Measurements from ENCODE around the gene ACAD8.

The ACAD8 gene

DNA sequence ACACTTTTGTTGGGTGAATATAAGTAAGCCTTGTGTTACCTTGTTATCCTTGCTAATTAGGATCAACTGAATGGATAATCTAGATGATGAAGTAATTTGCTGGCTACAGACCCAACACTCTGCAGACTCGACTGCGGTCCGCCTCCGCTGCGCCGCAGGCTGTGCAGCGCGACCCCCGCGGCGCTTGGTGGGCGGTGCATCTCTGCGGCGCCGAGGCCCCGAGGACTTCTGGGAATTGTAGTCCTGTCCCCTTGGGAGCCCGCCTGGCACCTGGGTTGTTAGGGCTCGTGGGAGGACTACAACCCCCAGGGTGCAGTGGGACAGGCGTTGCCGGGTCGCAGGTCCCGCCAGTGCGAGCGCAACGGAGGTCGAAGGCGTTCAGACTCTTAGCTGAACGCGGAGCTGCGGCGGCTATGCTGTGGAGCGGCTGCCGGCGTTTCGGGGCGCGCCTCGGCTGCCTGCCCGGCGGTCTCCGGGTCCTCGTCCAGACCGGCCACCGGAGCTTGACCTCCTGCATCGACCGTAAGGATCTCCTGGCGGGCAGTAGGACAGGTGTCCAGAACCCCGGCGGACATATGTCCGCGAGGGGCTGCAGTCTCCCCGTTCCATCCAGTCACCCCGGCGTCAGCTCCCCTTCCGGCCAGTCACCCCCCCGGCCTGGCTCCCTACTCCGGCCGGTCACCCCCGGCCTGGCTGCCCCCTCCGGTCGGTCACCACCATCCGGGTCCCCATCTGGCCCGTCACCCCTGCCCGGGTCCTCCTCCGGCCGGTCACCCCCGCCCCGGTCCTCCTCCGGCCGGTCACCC, at the start of gene ACAD8, which contains the start of gene THYN1:
TSS of gene ACAD8 (plus strand) at position 381 of the 806 bp plus-strand sequence. CDS start at position 414, 33 bp downstream.
TSS of gene THYN1 (minus strand) at position 165 of the 806 bp plus-strand sequence. CDS start 470 bp downstream, outside the sequence.
- peak; percentile 88 to 92 for DNase-seq (ENCODE audit: low read depth in 1 of 2, low spot score in 1 of 2)

- no peak for DNase-seq (ENCODE audit: low read depth in 1 of 2, low spot score in 1 of 2)
Observed at GRCh38 chr11:134205729-134206128, 47.6 kb upstream of the ACAD8 start.

DNA sequence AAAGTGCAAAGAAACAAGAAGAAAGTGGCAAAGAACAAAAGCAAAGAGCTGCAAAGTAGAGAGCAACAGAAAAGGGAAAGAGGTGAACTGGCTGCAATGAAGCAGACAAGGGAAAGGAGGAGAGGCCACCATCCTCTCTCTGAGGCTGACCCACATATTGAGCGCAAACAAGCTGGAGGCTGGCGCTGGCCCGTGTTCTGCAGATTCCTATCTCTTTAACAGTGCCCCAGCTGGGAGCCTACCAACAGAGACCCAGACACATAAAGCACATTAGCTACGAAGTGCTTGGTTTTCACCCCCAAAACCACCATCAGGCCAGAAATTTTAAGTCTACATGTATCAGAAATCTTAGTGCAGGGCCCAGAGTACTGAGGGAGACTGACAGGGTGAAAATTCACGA, 47.2 kb upstream of the ACAD8 start:
- no peak for DNase-seq (ENCODE audit: low read depth in 1 of 2, low spot score in 1 of 2)

DNA sequence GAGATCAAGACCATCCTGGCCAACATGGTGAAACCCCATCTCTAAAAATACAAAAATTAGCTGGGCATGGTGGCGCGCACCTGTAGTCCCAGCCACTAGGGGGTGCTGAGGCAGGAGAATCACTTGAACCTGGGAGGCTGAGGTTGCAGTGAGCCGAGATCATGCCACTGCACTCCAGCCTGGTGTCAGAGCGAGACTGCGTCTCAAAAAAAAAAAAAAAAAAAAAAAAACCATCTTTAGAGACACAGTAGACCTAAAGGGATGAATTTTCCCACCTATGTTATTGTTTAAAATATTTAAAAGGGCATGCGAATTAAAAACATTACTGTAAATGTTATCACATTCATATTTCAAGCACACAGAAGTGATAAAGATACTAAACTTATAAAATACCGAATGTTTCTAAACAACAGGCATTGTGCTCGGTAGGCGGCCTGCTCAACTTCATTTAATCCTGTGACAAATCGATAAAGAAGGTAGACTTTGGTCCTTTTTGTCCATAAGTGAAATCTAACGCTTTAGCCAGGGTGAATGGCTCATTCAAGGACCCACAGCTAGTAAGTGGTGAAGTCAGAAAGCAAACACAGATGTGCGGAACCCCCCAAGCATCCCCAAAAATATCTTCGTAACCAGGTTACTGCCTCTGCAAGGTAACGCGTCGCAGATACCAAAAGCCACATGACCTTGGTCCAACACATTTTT, 45.7 kb upstream of the ACAD8 start:
- peak; percentile 39 to 45 for DNase-seq (ENCODE audit: low read depth in 1 of 2, low spot score in 1 of 2)

DNA sequence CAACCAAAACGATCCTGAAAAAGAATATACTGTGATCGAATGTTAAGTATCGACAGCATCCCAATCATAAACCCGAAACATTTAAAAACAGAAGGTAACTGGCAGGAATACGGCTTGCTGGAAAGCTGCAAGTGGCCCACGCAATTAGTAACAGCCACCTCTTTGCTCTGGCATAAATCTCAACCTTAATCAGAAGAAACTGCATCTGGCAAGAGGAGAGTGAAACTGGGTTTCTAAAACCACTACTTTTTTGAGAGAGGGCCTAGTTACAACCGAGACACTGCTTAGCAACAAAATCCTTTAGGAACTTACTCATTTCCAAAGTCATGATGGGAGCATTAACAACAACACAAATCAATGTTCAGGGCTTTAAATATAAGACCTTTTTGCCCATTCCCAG, 37.5 kb upstream of the ACAD8 start:
- no peak for DNase-seq (ENCODE audit: low read depth in 1 of 2, low spot score in 1 of 2)

GRCh38 chr11:134216816-134217215, 36.6 kb upstream of the ACAD8 start:
- DNase-seq (ENCODE audit: low read depth in 1 of 2, low spot score in 1 of 2), result no peak

DNA sequence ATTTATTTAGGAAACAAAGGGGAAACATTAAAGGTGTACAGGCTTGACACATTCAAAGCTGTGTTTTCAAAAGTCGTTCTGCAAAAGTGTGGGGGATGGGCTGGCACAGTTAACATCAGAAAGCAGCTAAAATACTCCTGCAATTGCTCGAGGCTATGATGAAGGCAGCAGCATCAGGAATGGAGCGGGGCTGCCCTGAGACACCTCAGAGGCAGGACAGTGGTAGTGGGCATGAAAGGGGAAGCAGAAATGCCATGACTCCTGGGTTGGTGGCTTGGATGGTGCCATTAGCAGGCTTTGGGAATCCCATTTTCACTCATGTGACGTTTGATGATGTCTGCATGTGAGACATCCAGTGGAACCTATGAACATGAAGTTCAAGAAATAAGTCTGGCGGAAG, 30.2 kb upstream of the ACAD8 start:
- no peak for DNase-seq (ENCODE audit: low read depth in 1 of 2, low spot score in 1 of 2)

DNA sequence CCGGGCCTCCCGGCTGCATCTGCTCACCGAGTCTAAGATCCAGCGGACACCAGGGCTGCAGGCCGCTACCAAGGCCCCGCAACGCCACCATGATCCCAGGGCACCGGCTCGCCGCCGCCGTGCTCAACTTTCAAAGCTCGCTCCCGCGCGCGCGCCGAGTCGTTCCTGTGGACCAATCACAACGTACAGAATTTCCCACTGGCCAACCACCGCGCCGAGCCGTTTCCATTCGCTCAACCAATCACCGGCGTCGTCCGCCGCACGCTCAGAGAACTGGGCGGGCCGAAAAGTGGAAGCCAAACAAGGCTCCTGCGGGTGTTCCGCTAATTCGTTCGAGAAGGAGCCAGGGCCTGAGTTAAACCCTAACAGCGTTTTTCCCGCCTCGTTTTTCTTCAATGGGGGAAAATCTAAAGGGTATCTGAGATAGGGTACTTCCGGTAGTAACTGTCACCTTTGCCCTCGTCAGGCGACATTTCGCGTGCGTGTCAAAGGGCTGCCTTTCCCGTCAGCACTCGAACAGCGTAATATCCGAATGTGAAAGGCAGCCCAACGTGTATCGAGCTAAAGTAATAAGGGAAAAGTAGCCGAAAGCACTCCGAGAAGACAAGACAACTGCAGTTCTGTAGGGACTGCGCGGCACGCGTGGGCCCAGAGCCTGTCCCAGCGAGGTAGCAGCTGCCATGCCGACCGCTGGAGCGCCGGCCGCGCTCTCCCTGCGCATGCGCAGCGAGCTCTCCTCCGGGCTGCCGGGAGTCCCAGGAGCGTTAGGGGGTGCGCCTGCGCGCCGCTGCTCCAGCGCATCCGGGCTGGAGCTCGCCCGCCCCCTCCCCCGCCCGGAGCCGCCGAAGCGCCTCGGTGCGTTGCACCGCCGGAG, 29.3 kb upstream of the ACAD8 start, which contains the start of the genes NCAPD3 and VPS26B:
TSS of gene NCAPD3 (minus strand) at position 132 of the 874 bp plus-strand sequence. CDS start at position 91, 41 bp downstream.
TSS of gene VPS26B (plus strand) at position 836 of the 874 bp plus-strand sequence. CDS start 452 bp downstream, outside the sequence.
- peak; percentile 92 to 93 for DNase-seq (ENCODE audit: low read depth in 1 of 2, low spot score in 1 of 2)

DNA sequence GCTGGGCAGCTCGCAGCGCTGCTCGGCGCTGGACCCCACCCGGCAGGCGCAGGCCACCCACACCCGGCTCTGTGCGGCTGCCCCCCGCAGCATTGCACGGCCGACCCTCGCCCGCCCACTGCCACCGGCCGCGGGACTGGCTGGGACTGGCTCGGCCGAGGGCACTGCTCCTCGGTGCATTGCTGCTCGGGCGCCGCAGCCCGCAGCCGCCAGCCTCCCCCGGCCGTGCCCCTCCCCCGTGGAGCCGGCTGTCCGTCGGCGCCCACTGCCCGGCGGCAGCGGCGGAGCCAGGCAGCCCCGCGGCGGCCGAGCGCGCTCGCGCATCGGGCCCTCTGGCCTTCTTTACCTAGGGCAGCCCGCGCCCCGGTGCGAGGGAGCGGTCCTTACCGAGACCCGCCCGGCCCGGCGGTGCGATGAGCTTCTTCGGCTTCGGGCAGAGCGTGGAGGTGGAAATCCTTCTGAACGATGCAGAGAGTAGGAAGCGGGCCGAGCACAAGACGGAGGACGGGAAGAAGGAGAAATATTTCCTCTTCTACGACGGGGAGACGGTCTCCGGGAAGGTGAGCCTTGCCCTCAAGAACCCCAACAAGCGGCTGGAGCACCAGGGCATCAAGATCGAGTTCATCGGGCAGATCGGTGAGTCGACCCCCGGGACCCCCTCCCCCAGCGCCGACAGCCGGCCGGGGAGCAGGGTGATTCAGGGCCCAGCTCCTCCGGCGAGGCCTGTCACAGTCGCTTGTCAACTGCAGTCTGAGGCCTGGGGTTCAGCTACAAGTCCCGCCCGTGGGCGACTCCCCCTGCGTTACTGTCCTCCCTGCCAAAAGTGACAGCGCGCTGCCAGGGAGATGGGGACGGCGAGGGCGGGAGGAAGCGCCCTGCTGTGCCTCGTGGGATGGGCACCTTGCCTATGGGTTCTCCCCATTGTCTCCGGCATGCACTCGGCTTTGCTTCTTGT, 28.4 kb upstream of the ACAD8 start:
- peak; percentile 38 to 41 for DNase-seq (ENCODE audit: low read depth in 1 of 2, low spot score in 1 of 2)

- DNase-seq (ENCODE audit: low read depth in 1 of 2, low spot score in 1 of 2), result no peak
Observed at GRCh38 chr11:134226806-134227325, 26.5 kb upstream of the ACAD8 start.

DNA sequence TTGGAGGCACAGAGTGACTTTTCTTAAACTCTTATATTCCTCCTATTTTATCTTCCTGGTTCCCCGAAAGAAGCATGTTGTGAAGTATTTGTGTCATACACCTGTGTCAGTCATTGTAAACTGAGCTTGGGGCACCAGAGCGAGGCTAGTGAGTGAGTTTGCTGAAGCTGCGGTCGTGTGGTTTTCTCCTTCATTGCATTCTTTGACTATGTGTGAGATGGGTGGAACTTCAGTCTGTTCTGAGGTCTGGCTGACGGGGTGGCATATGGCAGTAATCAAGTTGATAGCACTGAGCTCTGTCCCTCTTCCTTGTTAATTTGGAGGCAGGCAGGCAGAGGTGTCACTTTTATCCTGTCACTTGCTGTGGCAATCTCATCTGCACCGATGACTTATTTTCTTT, 24.7 kb upstream of the ACAD8 start:
- no peak for DNase-seq (ENCODE audit: low read depth in 1 of 2, low spot score in 1 of 2)

DNA sequence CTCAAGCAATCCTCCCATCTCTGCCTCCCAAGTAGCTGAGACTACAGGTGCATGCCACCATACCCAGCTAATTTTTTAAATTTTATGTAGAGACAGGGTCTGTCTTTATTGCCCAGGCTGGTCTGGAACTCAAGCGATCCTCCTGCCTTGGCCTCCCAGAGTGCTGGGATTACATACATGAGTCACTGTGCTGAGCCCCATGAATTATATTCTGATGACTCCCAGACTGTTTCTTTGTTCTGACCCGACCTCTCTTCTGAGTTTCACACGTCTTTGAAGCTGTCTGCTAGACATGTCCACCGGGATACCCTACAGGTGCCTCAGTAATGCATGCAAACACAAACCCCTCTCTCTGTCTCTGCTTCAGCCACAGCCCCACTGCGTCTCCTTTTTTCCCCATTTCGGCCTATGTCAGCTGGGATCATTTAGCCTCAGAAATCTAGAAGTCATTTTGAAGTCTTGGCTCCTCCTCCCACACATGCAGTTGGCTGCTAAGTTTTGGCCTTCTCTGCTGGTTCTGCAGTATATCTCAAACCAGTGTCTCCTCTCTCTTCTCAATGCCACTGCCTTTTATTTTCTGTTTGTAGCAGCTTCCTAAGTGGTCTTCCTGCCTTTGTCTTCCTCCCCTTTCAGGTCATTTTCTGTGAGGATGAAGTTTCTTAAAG, 24.1 kb upstream of the ACAD8 start:
- DNase-seq (ENCODE audit: low read depth in 1 of 2, low spot score in 1 of 2), result no peak

- no peak for DNase-seq (ENCODE audit: low read depth in 1 of 2, low spot score in 1 of 2)
Observed at GRCh38 chr11:134230339-134230738, 23.0 kb upstream of the ACAD8 start.

DNA sequence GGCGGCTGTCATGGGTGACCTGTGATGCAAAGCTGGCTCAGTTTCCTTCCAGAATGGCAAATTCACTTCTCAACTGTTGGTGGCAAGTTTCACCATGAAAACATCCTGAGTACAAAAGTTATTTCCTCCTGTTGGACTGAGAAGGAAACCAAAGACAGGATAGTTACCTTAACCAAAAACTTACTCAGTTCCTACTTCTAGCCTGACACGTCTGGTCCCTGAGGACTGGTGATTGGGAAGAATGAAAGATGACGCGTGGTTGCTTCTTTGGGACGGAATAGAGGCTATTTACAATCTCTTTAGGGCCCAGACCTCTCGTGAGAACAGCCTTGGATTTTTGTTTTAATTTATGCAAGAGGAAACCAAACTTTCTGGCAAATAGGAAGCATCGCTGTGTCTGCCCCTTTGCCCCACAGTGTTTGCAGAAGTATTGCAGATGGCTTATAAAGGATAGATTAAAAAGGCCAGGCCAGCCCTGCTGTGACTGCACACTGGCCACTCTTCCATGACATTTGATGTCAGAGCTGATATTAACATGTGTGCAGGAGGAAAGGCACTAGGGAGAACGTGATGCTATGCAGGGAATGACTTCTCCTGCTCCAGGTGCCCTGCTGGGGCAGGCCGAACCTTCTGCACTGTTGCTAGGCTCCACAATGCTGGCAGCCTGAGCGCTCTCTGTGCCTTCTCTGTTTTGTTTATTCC, 21.3 kb upstream of the ACAD8 start:
- DNase-seq (ENCODE audit: low read depth in 1 of 2, low spot score in 1 of 2), result no peak

- DNase-seq (ENCODE audit: low read depth in 1 of 2, low spot score in 1 of 2), result no peak
Observed at GRCh38 chr11:134233729-134234179, 19.6 kb upstream of the ACAD8 start.

DNA sequence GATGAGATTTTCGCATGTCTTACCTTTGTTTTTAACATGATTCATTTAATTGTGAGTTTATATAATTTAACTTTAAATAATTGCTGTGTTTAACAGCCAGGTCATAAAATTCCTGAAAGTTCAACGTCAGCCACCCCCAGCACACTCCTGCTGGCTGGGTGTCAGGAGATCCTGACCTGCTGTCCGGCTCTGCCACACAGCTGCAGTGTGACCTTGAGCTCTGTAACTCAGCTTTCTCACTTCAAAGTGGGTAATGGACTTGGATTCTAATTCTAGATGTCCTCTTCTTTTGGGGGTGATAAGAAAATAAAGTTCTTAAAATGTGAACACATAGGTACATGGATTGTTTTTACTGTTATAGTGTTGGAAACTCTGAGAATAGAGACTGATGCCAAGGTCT, 18.0 kb upstream of the ACAD8 start:
- DNase-seq (ENCODE audit: low read depth in 1 of 2, low spot score in 1 of 2), result no peak

DNA sequence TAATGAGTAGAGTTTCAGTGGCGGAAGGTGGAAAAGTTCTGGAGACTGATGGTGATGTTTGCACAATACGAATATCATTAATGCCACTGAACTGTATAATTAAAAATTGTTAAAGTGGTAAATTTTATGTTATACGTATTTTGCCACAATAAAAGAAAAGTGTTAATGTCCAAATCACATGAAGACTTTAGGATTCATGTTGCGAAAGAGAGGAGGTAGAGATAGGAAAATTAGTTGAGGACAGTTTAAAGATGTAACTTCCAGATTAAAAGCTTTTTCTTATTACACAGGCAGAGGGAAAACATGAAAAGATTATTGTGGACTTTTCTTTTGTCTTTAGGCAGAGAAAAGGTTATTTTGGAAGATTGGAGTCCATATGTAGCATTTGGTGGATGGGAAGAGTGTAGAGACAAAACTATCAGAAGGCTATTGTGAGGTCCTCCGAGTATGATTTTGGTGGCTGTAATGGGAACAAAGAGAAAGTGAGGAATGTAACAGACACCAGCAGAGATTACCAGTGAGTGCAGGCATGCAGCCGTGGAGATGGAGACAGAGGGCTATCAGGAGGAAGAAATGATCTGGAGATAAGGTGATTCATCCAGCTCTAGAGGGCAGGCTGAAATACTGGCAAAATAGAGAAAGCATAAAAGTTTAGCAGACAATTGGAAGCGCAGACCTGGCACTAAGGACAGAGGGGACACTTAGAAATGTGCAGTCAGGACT, 16.4 kb upstream of the ACAD8 start:
- DNase-seq (ENCODE audit: low read depth in 1 of 2, low spot score in 1 of 2), result no peak

DNA sequence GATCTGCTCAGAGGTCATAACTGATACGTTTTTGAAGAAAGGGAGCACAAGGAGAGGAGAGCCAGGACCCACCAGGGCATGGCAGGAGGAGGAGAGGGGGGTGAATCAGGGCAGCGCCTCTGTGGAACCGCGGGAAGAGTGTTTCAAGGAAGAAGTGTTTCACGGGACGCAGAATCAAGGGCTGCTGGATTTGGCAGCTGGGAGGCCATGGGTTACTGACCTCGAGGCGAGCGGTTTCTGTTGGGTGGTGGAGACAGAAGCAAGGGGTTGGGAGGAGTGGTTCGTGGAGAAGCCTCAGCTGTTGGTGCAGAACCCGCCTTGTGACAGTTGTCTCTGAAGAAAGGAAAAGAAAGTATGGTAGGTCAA, 15.8 kb upstream of the ACAD8 start:
- no peak for DNase-seq (ENCODE audit: low read depth in 1 of 2, low spot score in 1 of 2)

Data from activated T-helper 1 cell treated with anti-CD3 and anti-CD28 coated beads, Interleukin-2, amount 50 U/mL, for 16 hours (primary cell).